ENCODE data around the gene PER1.

DNA sequence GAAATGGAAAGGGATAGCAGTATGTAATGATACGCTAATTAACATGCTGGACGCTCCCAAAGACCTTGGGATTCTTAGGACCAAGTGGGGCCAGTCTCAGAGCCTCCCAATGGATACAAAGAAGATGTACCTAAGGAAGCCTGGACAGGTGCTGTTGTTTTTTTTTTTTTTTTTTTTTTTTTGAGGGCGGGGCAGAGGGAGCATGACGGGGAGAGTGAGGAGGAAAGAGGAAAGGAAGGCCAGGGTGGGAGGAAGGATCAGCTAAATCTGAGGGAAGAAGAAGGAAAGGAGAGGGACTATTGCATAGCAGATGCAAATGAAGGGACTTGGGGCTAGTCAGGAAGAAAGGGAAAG, 8.0 kb upstream of the PER1 start:
- no peak for TF ChIP-seq EZH2 (IDR thresholded peaks at IDR 0.05; ENCODE audit: borderline replicate concordance, low read length)
- TF ChIP-seq, protein P1, sequence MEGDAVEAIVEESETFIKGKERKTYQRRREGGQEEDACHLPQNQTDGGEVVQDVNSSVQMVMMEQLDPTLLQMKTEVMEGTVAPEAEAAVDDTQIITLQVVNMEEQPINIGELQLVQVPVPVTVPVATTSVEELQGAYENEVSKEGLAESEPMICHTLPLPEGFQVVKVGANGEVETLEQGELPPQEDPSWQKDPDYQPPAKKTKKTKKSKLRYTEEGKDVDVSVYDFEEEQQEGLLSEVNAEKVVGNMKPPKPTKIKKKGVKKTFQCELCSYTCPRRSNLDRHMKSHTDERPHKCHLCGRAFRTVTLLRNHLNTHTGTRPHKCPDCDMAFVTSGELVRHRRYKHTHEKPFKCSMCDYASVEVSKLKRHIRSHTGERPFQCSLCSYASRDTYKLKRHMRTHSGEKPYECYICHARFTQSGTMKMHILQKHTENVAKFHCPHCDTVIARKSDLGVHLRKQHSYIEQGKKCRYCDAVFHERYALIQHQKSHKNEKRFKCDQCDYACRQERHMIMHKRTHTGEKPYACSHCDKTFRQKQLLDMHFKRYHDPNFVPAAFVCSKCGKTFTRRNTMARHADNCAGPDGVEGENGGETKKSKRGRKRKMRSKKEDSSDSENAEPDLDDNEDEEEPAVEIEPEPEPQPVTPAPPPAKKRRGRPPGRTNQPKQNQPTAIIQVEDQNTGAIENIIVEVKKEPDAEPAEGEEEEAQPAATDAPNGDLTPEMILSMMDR (conservative IDR thresholded peaks at IDR 0.05 in 1 of 2, IDR thresholded peaks at IDR 0.05 in 1 of 2; ENCODE audit: extremely low read depth in 1 of 2, insufficient read depth in 1 of 2, low read depth in 1 of 2, low read length in 2 of 2), result no peak
